ENCODE data around the gene IQCE. TPM values are rescaled to one million over a fixed set of nuclear protein-coding genes. Genes with fewer than 3 reads are reported as not detected.

Gene IQCE
- total and polyA plus RNA-seq, 2 donors from 2014 or later, result 6.1 to 27.8 TPM

DNA sequence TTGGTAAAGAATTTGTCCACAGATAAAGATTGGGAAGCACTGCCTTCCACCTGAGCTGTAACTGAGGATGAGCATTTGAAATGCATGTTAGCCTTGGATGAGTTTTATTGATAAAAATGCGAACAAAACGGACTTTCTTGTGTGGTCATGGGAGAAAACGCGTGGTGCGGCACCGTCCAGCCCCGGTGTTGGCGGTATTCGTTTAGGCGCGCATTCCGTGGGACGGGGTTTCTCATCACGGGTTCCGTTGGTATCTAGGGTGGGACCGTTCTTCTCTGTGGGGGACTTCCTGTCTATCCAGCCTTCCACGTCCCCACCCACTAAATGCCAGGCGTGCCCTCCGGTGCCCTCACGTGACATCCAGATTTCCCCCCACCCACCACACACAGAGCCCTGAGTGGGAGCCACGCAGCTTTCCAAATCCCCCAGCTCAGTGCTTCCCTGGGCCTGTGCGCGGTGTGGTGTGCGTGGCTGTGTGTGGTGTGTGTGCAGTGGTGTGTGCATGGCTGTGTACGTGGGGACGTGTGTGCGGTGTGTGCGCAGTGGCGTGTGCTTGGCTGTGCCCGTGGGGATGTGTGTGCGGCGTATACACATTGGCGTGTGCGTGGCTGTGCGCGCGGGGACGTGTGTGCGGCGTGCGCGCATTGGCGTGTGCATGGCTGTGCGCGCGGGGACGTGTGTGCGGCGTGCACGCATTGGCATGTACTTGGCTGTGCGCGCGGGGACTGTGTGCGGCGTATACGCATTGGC, 18.1 kb downstream of the IQCE start:
- H3K27me3 ChIP-seq (ENCODE audit: control insufficient read depth, insufficient read depth, low read length), result no peaks in the 10 kb centered on the region
- H3K27ac ChIP-seq (ENCODE audit: low read depth in 2 of 2, low read length in 2 of 2), result no peak overlapping the region
- peaks cover 0 to 28% (median 13%) of the 10 kb centered on the region in 3 donors for H3K36me3 ChIP-seq (ENCODE audit: control insufficient read depth in 2 of 3, insufficient read depth in 3 of 3, low read length in 3 of 3)
- no peaks in the 10 kb centered on the region for H3K9me3 ChIP-seq (ENCODE audit: control insufficient read depth in 2 of 3, insufficient read depth in 1 of 3, low read length in 3 of 3)
- no peak overlapping the region for H3K4me3 ChIP-seq (ENCODE audit: low read length in 3 of 3)
- TF ChIP-seq, protein P1, sequence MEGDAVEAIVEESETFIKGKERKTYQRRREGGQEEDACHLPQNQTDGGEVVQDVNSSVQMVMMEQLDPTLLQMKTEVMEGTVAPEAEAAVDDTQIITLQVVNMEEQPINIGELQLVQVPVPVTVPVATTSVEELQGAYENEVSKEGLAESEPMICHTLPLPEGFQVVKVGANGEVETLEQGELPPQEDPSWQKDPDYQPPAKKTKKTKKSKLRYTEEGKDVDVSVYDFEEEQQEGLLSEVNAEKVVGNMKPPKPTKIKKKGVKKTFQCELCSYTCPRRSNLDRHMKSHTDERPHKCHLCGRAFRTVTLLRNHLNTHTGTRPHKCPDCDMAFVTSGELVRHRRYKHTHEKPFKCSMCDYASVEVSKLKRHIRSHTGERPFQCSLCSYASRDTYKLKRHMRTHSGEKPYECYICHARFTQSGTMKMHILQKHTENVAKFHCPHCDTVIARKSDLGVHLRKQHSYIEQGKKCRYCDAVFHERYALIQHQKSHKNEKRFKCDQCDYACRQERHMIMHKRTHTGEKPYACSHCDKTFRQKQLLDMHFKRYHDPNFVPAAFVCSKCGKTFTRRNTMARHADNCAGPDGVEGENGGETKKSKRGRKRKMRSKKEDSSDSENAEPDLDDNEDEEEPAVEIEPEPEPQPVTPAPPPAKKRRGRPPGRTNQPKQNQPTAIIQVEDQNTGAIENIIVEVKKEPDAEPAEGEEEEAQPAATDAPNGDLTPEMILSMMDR (IDR thresholded peaks at IDR 0.05; ENCODE audit: borderline replicate concordance, extremely low read depth, insufficient read depth), result no peak
- DNase-seq (no peak), FAIRE-seq (no peak)
- no peak overlapping the region for H3K9ac ChIP-seq (ENCODE audit: low read length in 3 of 3)
- no peaks in the 10 kb centered on the region for H3K4me1 ChIP-seq (ENCODE audit: control insufficient read depth in 2 of 3, insufficient read depth in 2 of 3, low read depth in 1 of 3, low read length in 3 of 3)
- intact Hi-C loops (cut with DNase I), result no loop called here

DNA sequence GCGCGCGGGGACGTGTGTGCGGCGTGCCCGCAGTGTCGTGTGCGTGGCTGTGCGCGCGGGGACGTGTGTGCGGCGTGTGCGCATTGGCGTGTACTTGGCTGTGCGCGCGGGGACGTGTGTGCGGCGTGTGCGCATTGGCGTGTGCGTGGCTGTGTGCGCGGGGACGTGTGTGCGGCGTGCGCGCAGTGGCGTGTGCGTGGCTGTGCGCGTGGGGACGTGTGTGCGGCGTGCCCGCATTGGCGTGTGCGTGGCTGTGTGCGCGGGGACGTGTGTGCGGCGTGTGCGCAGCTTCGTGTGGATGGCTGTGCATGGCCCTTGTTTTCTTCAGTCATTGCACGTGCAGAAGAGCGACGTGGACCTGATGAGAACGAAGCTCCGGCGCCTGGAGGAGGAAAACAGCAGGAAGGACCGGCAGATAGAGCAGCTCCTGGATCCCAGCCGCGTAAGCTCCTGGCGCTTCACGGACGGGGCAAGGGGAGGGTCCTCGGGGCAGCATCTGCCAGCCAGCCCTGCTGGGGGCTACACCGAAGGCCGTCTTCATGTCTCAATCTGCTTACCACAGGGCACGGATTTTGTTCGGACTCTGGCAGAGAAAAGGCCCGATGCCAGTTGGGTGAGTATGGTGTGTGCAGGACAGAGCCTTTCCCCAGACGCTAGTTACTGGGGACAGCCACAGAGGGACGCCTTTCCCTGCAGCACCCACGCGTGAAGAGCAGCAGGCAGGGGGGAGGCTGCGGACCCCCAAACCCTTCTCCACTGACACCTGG, 19.3 kb downstream of the IQCE start:
- intact Hi-C loops (cut with DNase I), result no loop called here
- H3K27ac ChIP-seq (ENCODE audit: low read depth in 2 of 2, low read length in 2 of 2), result no peak overlapping the region
- no peak for DNase-seq

DNA sequence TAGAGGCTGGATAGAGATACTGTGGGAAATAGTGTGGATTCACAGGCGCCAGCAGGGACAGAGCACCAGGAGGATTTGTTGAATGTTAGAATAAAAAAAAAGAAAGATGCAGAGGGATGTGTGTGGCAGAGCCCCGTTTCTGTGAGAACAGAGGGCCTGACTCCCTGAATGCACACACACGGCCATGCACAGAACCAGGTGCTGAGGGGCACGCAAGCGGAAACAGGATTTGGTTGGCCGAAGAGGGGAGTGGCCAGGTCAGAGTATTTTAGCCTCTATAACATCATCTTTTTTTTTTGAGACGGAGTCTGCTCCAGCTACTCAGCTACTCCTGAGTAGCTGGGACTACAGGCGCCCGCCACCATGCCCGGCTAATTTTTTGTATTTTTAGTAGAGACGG, 21.9 kb downstream of the IQCE start:
- no peak overlapping the region for H3K27ac ChIP-seq (ENCODE audit: low read depth in 2 of 2, low read length in 2 of 2)
- H3K9ac ChIP-seq (ENCODE audit: low read length in 3 of 3), result no peak overlapping the region
- no peaks in the 10 kb centered on the region for H3K4me1 ChIP-seq (ENCODE audit: control insufficient read depth in 2 of 3, insufficient read depth in 2 of 3, low read depth in 1 of 3, low read length in 3 of 3)
- H3K36me3 ChIP-seq (ENCODE audit: control insufficient read depth in 2 of 3, insufficient read depth in 3 of 3, low read length in 3 of 3), result peaks cover 3 to 5% (median 5%) of the 10 kb centered on the region in 3 donors
- intact Hi-C loops (cut with DNase I), result no loop called here
- TF ChIP-seq, protein P1 (IDR thresholded peaks at IDR 0.05; ENCODE audit: borderline replicate concordance, extremely low read depth, insufficient read depth), result no peak
- DNase-seq, result no peak
- H3K9me3 ChIP-seq (ENCODE audit: control insufficient read depth in 2 of 3, insufficient read depth in 1 of 3, low read length in 3 of 3), result no peaks in the 10 kb centered on the region
- H3K4me3 ChIP-seq (ENCODE audit: low read length in 3 of 3), result no peak overlapping the region
- H3K27me3 ChIP-seq (ENCODE audit: control insufficient read depth, insufficient read depth, low read length), result no peaks in the 10 kb centered on the region
- no peak for FAIRE-seq

More for the DNA sequence above, 19.3 kb downstream of the IQCE start:
- no peak for FAIRE-seq
- no peaks in the 10 kb centered on the region for H3K4me1 ChIP-seq (ENCODE audit: control insufficient read depth in 2 of 3, insufficient read depth in 2 of 3, low read depth in 1 of 3, low read length in 3 of 3)
- H3K9me3 ChIP-seq (ENCODE audit: control insufficient read depth in 2 of 3, insufficient read depth in 1 of 3, low read length in 3 of 3), result no peaks in the 10 kb centered on the region
- peaks cover 0 to 17% (median 13%) of the 10 kb centered on the region in 3 donors for H3K36me3 ChIP-seq (ENCODE audit: control insufficient read depth in 2 of 3, insufficient read depth in 3 of 3, low read length in 3 of 3)
- H3K4me3 ChIP-seq (ENCODE audit: low read length in 3 of 3), result no peak overlapping the region
- H3K9ac ChIP-seq (ENCODE audit: low read length in 3 of 3), result no peak overlapping the region
- no peaks in the 10 kb centered on the region for H3K27me3 ChIP-seq (ENCODE audit: control insufficient read depth, insufficient read depth, low read length)
- TF ChIP-seq, protein P1 (IDR thresholded peaks at IDR 0.05; ENCODE audit: borderline replicate concordance, extremely low read depth, insufficient read depth), result no peak

Data from kidney (tissue), 14 donors.